Measurements from ENCODE around the gene LAMTOR2. TPM values are rescaled to one million over a fixed set of nuclear protein-coding genes. Genes with fewer than 3 reads are reported as not detected.

LAMTOR2 gene
- total and polyA plus RNA-seq, 2 of the 8 experiments (the other 6 are each of a cell fraction or from before 2014, with no cell fraction given), result 54.7 to 122 TPM

- ChIA-PET POLR2A (ENCODE audit: partially characterized antibody) (interaction anchor here (0.6 to 3.4 kb wide), 15 partner anchors 8 to 102 kb away, joined by 3 to 20 read pairs (median 5); partner anchors contain the start of genes ARHGEF2, LAMTOR2, LMNA and RAB25), CTCF (ENCODE audit: partially characterized antibody) (interaction anchor here (0.8 to 2.5 kb wide), 5 partner anchors 11 to 351 kb away, joined by 3 to 17 read pairs (median 7); no protein-coding TSS in a partner anchor)
- Histone ChIP-seq H4K20me1 (replicated peaks in 1 of 2; ENCODE audit: control insufficient read depth in 1 of 2, insufficient read depth in 2 of 2, low read length in 2 of 2) (peaks cover 10 to 27% of the 10 kb centered on the region in 2 experiments), H3K4me1 (replicated peaks in 1 of 4; ENCODE audit: control insufficient read depth in 3 of 4, insufficient read depth in 4 of 4, low read length in 3 of 4) (peaks cover 15 to 44% (median 35%) of the 10 kb centered on the region in 4 experiments), H3K79me1 (ENCODE audit: low read depth, low read length) (peaks cover 24% of the 10 kb centered on the region), H3K18ac (ENCODE audit: extremely low read depth, low read length) (peak overlapping the region; percentile 4; the same call in 1 of the 2 replicates), H3K14ac (ENCODE audit: insufficient read length) (no peak overlapping the region), H4K5ac (ENCODE audit: insufficient read length, low read depth, low read length) (no peak overlapping the region), H4K91ac (replicated peaks; ENCODE audit: insufficient read length, low read length) (no peak overlapping the region), H3K9me3 (ENCODE audit: insufficient read depth in 2 of 2, low read depth in 1 of 2, low read length in 1 of 2) (no peaks in the 10 kb centered on the region), H2BK20ac (ENCODE audit: low read length) (no peak overlapping the region), H3K4me2 (ENCODE audit: insufficient read depth in 1 of 2, low read depth in 2 of 2, low read length in 2 of 2) (peak overlapping the region; percentile 76 to 79), H3K4ac (replicated peaks; ENCODE audit: insufficient read length, low read depth, low read length) (no peak overlapping the region), H3K56ac (replicated peaks; ENCODE audit: insufficient read length, low read depth, low read length) (no peak overlapping the region), H2BK5ac (ENCODE audit: low read depth, low read length) (no peak overlapping the region), H3K23me2 (ENCODE audit: low read depth, low read length) (peaks cover 14% of the 10 kb centered on the region), H2AFZ (ENCODE audit: low read length) (no peak overlapping the region), H3K4me3 (ENCODE audit: extremely low read depth in 1 of 4, insufficient read depth in 2 of 4, low read depth in 3 of 4, low read length in 4 of 4) (peak overlapping the region; percentile 86 to 98 (median 94)), H4K8ac (ENCODE audit: extremely low read depth, insufficient read depth, low read length) (no peak overlapping the region), H2BK12ac (ENCODE audit: low read depth, low read length) (no peak overlapping the region), H3K23ac (ENCODE audit: insufficient read length) (no peak overlapping the region), H2BK15ac (ENCODE audit: low read length) (no peak overlapping the region), H3K27me3 (replicated peaks in 1 of 4; ENCODE audit: control insufficient read depth in 3 of 4, extremely low read depth in 1 of 4, insufficient read depth in 3 of 4, low read length in 3 of 4) (no peaks in the 10 kb centered on the region), H3K9ac (replicated peaks in 1 of 4; ENCODE audit: extremely low read depth in 1 of 4, low read depth in 3 of 4, low read length in 3 of 4) (no peak overlapping the region; a peak in 1 of 7 replicates), H3K27ac (ENCODE audit: low read depth, low read length) (no peak overlapping the region), H3K79me2 (ENCODE audit: control insufficient read depth in 1 of 2, insufficient read depth in 2 of 2, low read length in 2 of 2) (peaks cover 19 to 68% of the 10 kb centered on the region in 2 experiments), H2BK120ac (replicated peaks; ENCODE audit: low read depth, low read length) (peak overlapping the region; percentile 18), H2AK5ac (ENCODE audit: low read depth, low read length) (no peak overlapping the region; the same call in 1 of the 2 replicates), H3K36me3 (ENCODE audit: control insufficient read depth in 2 of 4, insufficient read depth in 4 of 4, low read length in 3 of 4) (peaks cover 3 to 26% (median 9%) of the 10 kb centered on the region in 4 experiments; a peak in 6 of 8 replicates)
- DNase-seq (ENCODE audit: low read depth in 1 of 2, low spot score in 2 of 2) (no peak), FAIRE-seq (no peak)
- TF ChIP-seq KDM1A (IDR thresholded peaks at IDR 0.05; ENCODE audit: borderline replicate concordance, low read length) (peak; percentile 66; the same call in 1 of the 2 replicates), YY1 (IDR thresholded peaks at IDR 0.05; ENCODE audit: low read depth, low read length) (no peak)
- 70% methylated on average over 5 of the region's 5 CpGs; no CpG with 5 or more reads in 1 of the 2 experiments for WGBS, 2 experiments (ENCODE audit: extremely low coverage in 1 of 2, insufficient coverage in 1 of 2, insufficient read length in 1 of 2, insufficient replicate concordance in 2 of 2, low coverage in 1 of 2, low lambda C conversion rate in 2 of 2, missing lambda C conversion rate in 1 of 2)
These were observed 25.2 kb downstream of the LAMTOR2 start for GRCh38 chr1:156079762-156080161.
